IPS-15b (cell line): ENCODE measurements around the gene EFCAB11.

Experiments
- H3K27me3 ChIP-seq: one replicate; pipeline ENCODE4 v1.6.1; 2013; ENCODE audit warnings: low read length; ENCODE audit not compliant: control insufficient read depth, insufficient read depth
- H3K36me3 ChIP-seq: one replicate; pipeline ENCODE4 v1.6.1; 2013; ENCODE audit warnings: low read length; ENCODE audit not compliant: control insufficient read depth, insufficient read depth
- H3K4me1 ChIP-seq: one replicate; pipeline ENCODE4 v1.6.1; 2013; ENCODE audit warnings: mild to moderate bottlenecking, low read length; ENCODE audit not compliant: control insufficient read depth, insufficient read depth
- H3K4me3 ChIP-seq: one replicate; pipeline ENCODE4 v1.5.1; 2013; ENCODE audit warnings: low read depth, low read length
- H3K9ac ChIP-seq: one replicate; pipeline ENCODE4 v1.6.1; 2013; ENCODE audit warnings: low read depth, mild to moderate bottlenecking, low read length
- H3K9me3 ChIP-seq: one replicate; pipeline ENCODE4 v1.6.1; 2013; ENCODE audit warnings: mild to moderate bottlenecking, low read length; ENCODE audit not compliant: control insufficient read depth, insufficient read depth

The EFCAB11 gene

GRCh38 chr14:89955745-89956660, 1.5 kb upstream of the EFCAB11 start, which contains the start of gene TDP1:
TSS of gene TDP1 (plus strand) at chr14:89955927. CDS start at chr14:89963115, 7,188 bp downstream.
- H3K9ac ChIP-seq, result peak within 1 kb of the TSS; percentile 77
- no peaks in the 10 kb centered on the region for H3K36me3 ChIP-seq
- H3K27me3 ChIP-seq, result no peaks in the 10 kb centered on the region
- no peaks in the 10 kb centered on the region for H3K9me3 ChIP-seq
- H3K4me3 ChIP-seq, result peak within 1 kb of the TSS; percentile 98
- H3K4me1 ChIP-seq, result no peaks in the 10 kb centered on the region

GRCh38 chr14:89955022-89955744, 653 bp upstream of the EFCAB11 start:
- Histone ChIP-seq H3K9ac (peak overlapping the region; percentile 77), H3K4me1 (no peaks in the 10 kb centered on the region), H3K36me3 (no peaks in the 10 kb centered on the region), H3K27me3 (no peaks in the 10 kb centered on the region), H3K9me3 (no peaks in the 10 kb centered on the region), H3K4me3 (peak overlapping the region; percentile 98)

- Histone ChIP-seq H3K4me3 (peak overlapping the region; percentile 94), H3K27me3 (no peaks in the 10 kb centered on the region), H3K4me1 (no peaks in the 10 kb centered on the region), H3K36me3 (no peaks in the 10 kb centered on the region), H3K9ac (peak overlapping the region; percentile 76), H3K9me3 (no peaks in the 10 kb centered on the region)
These were observed 928 bp downstream of the EFCAB11 start for GRCh38 chr14:89953602-89954001.

- H3K4me1 ChIP-seq, result no peaks in the 10 kb centered on the region
- no peaks in the 10 kb centered on the region for H3K9me3 ChIP-seq
- H3K4me3 ChIP-seq, result no peak overlapping the region
- H3K36me3 ChIP-seq, result no peaks in the 10 kb centered on the region
- H3K9ac ChIP-seq, result no peak overlapping the region
- H3K27me3 ChIP-seq, result no peaks in the 10 kb centered on the region
These were observed 2.0 kb downstream of the EFCAB11 start for GRCh38 chr14:89952576-89952975.

- no peaks in the 10 kb centered on the region for H3K36me3 ChIP-seq
- no peaks in the 10 kb centered on the region for H3K4me1 ChIP-seq
- H3K4me3 ChIP-seq, result no peak overlapping the region
- H3K9me3 ChIP-seq, result no peaks in the 10 kb centered on the region
- H3K9ac ChIP-seq, result no peak overlapping the region
- H3K27me3 ChIP-seq, result no peaks in the 10 kb centered on the region
These were observed 7.2 kb downstream of the EFCAB11 start for GRCh38 chr14:89947344-89947743.

GRCh38 chr14:89941830-89942377, 12.6 kb downstream of the EFCAB11 start:
- no peak overlapping the region for H3K9ac ChIP-seq
- H3K36me3 ChIP-seq, result no peaks in the 10 kb centered on the region
- H3K27me3 ChIP-seq, result no peaks in the 10 kb centered on the region
- H3K4me1 ChIP-seq, result no peaks in the 10 kb centered on the region
- no peak overlapping the region for H3K4me3 ChIP-seq
- no peaks in the 10 kb centered on the region for H3K9me3 ChIP-seq

GRCh38 chr14:89936654-89937185, 17.8 kb downstream of the EFCAB11 start:
- H3K27me3 ChIP-seq, result no peaks in the 10 kb centered on the region
- peaks cover 3% of the 10 kb centered on the region for H3K36me3 ChIP-seq
- H3K4me1 ChIP-seq, result no peaks in the 10 kb centered on the region
- H3K9me3 ChIP-seq, result no peaks in the 10 kb centered on the region
- H3K4me3 ChIP-seq, result no peak overlapping the region
- no peak overlapping the region for H3K9ac ChIP-seq

- H3K4me3 ChIP-seq, result no peak overlapping the region
- H3K9me3 ChIP-seq, result no peaks in the 10 kb centered on the region
- no peak overlapping the region for H3K9ac ChIP-seq
- no peaks in the 10 kb centered on the region for H3K27me3 ChIP-seq
- peaks cover 3% of the 10 kb centered on the region for H3K36me3 ChIP-seq
- H3K4me1 ChIP-seq, result no peaks in the 10 kb centered on the region
These were observed 21.5 kb downstream of the EFCAB11 start for GRCh38 chr14:89933002-89933401.

GRCh38 chr14:89927186-89927865, 27.2 kb downstream of the EFCAB11 start:
- Histone ChIP-seq H3K36me3 (no peaks in the 10 kb centered on the region), H3K9ac (no peak overlapping the region), H3K4me1 (no peaks in the 10 kb centered on the region), H3K4me3 (no peak overlapping the region), H3K27me3 (no peaks in the 10 kb centered on the region), H3K9me3 (no peaks in the 10 kb centered on the region)

GRCh38 chr14:89926694-89927093, 27.8 kb downstream of the EFCAB11 start:
- H3K36me3 ChIP-seq, result no peaks in the 10 kb centered on the region
- no peak overlapping the region for H3K4me3 ChIP-seq
- H3K4me1 ChIP-seq, result no peaks in the 10 kb centered on the region
- no peak overlapping the region for H3K9ac ChIP-seq
- no peaks in the 10 kb centered on the region for H3K27me3 ChIP-seq
- no peaks in the 10 kb centered on the region for H3K9me3 ChIP-seq

GRCh38 chr14:89924268-89924667, 30.3 kb downstream of the EFCAB11 start:
- H3K4me1 ChIP-seq, result no peaks in the 10 kb centered on the region
- no peak overlapping the region for H3K4me3 ChIP-seq
- no peaks in the 10 kb centered on the region for H3K36me3 ChIP-seq
- no peak overlapping the region for H3K9ac ChIP-seq
- H3K9me3 ChIP-seq, result no peaks in the 10 kb centered on the region
- H3K27me3 ChIP-seq, result no peaks in the 10 kb centered on the region
